ENCODE measurements around the gene MAD1L1.

MAD1L1 gene

GRCh38 chr7:2088801-2089200, 143.9 kb downstream of the MAD1L1 start:
- no peak overlapping the region for H4K12ac ChIP-seq (ENCODE audit: low read depth, low read length)
- no peak overlapping the region for H3K23ac ChIP-seq (ENCODE audit: low read length)
- H2BK120ac ChIP-seq (ENCODE audit: insufficient read depth, low read length, poor library complexity) = no peak overlapping the region
- no peak overlapping the region for H3K18ac ChIP-seq (ENCODE audit: low read length)
- no peak for DNase-seq
- no CpG with 5 or more reads among the region's 15 CpGs for WGBS (ENCODE audit: extremely low coverage, insufficient coverage, insufficient read length)
- H3K79me1 ChIP-seq (ENCODE audit: low read length) = no peaks in the 10 kb centered on the region
- no peak overlapping the region for H2AFZ ChIP-seq (ENCODE audit: insufficient read depth, low read length, poor library complexity)
- peaks cover under 1 to 8% of the 10 kb centered on the region in 2 experiments for H3K36me3 ChIP-seq (ENCODE audit: control insufficient read depth in 1 of 2, insufficient read depth in 2 of 2, low read length in 2 of 2)
- peaks cover 0 to 6% of the 10 kb centered on the region in 2 experiments for H3K4me1 ChIP-seq (ENCODE audit: control insufficient read depth in 1 of 2, insufficient read depth in 2 of 2, low read length in 2 of 2)
- H3K4me2 ChIP-seq (ENCODE audit: low read length) = no peak overlapping the region
- no peaks in the 10 kb centered on the region for H3K79me2 ChIP-seq (ENCODE audit: control insufficient read depth, insufficient read depth, low read length, poor library complexity)
- no peak overlapping the region for H2AK5ac ChIP-seq (ENCODE audit: low read length)
- no peak overlapping the region for H2BK12ac ChIP-seq (ENCODE audit: low read length)
- H4K91ac ChIP-seq (ENCODE audit: low read depth, low read length) = no peak overlapping the region
- H3K27ac ChIP-seq (ENCODE audit: low read depth, low read length) = no peak overlapping the region
- H4K8ac ChIP-seq (ENCODE audit: low read depth, low read length) = no peak overlapping the region
- H3K9me3 ChIP-seq (ENCODE audit: insufficient read depth, low read depth, low read length) = no peaks in the 10 kb centered on the region
- H3K4me3 ChIP-seq (ENCODE audit: low read depth, low read length) = no peak overlapping the region
- H2BK5ac ChIP-seq (ENCODE audit: low read depth, low read length, poor library complexity) = no peak overlapping the region
- no peaks in the 10 kb centered on the region for H3K27me3 ChIP-seq (ENCODE audit: insufficient read depth, low read length)
- H3K4ac ChIP-seq (ENCODE audit: low read depth, low read length) = no peak overlapping the region
- H3K9ac ChIP-seq (ENCODE audit: low read length) = no peak overlapping the region
- no peak overlapping the region for H3K14ac ChIP-seq (ENCODE audit: low read length)

GRCh38 chr7:2087744-2088143, 145.0 kb downstream of the MAD1L1 start:
- Histone ChIP-seq H3K4me2 (ENCODE audit: low read length) (no peak overlapping the region), H3K4me3 (ENCODE audit: low read depth, low read length) (no peak overlapping the region), H3K27me3 (ENCODE audit: insufficient read depth, low read length) (no peaks in the 10 kb centered on the region), H3K9ac (ENCODE audit: low read length) (no peak overlapping the region), H2AK5ac (ENCODE audit: low read length) (no peak overlapping the region), H2BK12ac (ENCODE audit: low read length) (no peak overlapping the region), H3K27ac (ENCODE audit: low read depth, low read length) (no peak overlapping the region), H3K23ac (ENCODE audit: low read length) (no peak overlapping the region), H3K79me2 (ENCODE audit: control insufficient read depth, insufficient read depth, low read length, poor library complexity) (no peaks in the 10 kb centered on the region), H3K4ac (ENCODE audit: low read depth, low read length) (no peak overlapping the region), H2BK5ac (ENCODE audit: low read depth, low read length, poor library complexity) (no peak overlapping the region), H2BK120ac (ENCODE audit: insufficient read depth, low read length, poor library complexity) (no peak overlapping the region), H4K8ac (ENCODE audit: low read depth, low read length) (no peak overlapping the region), H3K14ac (ENCODE audit: low read length) (no peak overlapping the region), H4K12ac (ENCODE audit: low read depth, low read length) (no peak overlapping the region), H3K36me3 (ENCODE audit: control insufficient read depth in 1 of 2, insufficient read depth in 2 of 2, low read length in 2 of 2) (peaks cover 6 to 11% of the 10 kb centered on the region in 2 experiments), H3K18ac (ENCODE audit: low read length) (no peak overlapping the region), H3K9me3 (ENCODE audit: insufficient read depth, low read depth, low read length) (no peaks in the 10 kb centered on the region), H3K4me1 (ENCODE audit: control insufficient read depth in 1 of 2, insufficient read depth in 2 of 2, low read length in 2 of 2) (peaks cover 0 to 8% of the 10 kb centered on the region in 2 experiments), H2AFZ (ENCODE audit: insufficient read depth, low read length, poor library complexity) (no peak overlapping the region), H4K91ac (ENCODE audit: low read depth, low read length) (no peak overlapping the region), H3K79me1 (ENCODE audit: low read length) (no peaks in the 10 kb centered on the region)
- whole genome bisulfite sequencing (ENCODE audit: extremely low coverage, insufficient coverage, insufficient read length) = no CpG with 5 or more reads among the region's 11 CpGs
- no peak for DNase-seq

- no peak overlapping the region for H3K4me3 ChIP-seq (ENCODE audit: low read depth, low read length)
- H2BK120ac ChIP-seq (ENCODE audit: insufficient read depth, low read length, poor library complexity) = no peak overlapping the region
- H3K79me2 ChIP-seq (ENCODE audit: control insufficient read depth, insufficient read depth, low read length, poor library complexity) = no peaks in the 10 kb centered on the region
- no peaks in the 10 kb centered on the region for H3K27me3 ChIP-seq (ENCODE audit: insufficient read depth, low read length)
- no peak overlapping the region for H3K9ac ChIP-seq (ENCODE audit: low read length)
- H4K91ac ChIP-seq (ENCODE audit: low read depth, low read length) = no peak overlapping the region
- no peak for DNase-seq
- H3K4me2 ChIP-seq (ENCODE audit: low read length) = no peak overlapping the region
- no peaks in the 10 kb centered on the region for H3K79me1 ChIP-seq (ENCODE audit: low read length)
- H4K8ac ChIP-seq (ENCODE audit: low read depth, low read length) = no peak overlapping the region
- no peak overlapping the region for H2BK5ac ChIP-seq (ENCODE audit: low read depth, low read length, poor library complexity)
- WGBS (ENCODE audit: extremely low coverage, insufficient coverage, insufficient read length) = no CpG with 5 or more reads among the region's 13 CpGs
- no peaks in the 10 kb centered on the region for H3K9me3 ChIP-seq (ENCODE audit: insufficient read depth, low read depth, low read length)
- no peak overlapping the region for H2BK12ac ChIP-seq (ENCODE audit: low read length)
- H3K18ac ChIP-seq (ENCODE audit: low read length) = no peak overlapping the region
- no peak overlapping the region for H3K14ac ChIP-seq (ENCODE audit: low read length)
- peaks cover 6 to 11% of the 10 kb centered on the region in 2 experiments for H3K36me3 ChIP-seq (ENCODE audit: control insufficient read depth in 1 of 2, insufficient read depth in 2 of 2, low read length in 2 of 2)
- peaks cover 0 to 8% of the 10 kb centered on the region in 2 experiments for H3K4me1 ChIP-seq (ENCODE audit: control insufficient read depth in 1 of 2, insufficient read depth in 2 of 2, low read length in 2 of 2)
- H3K23ac ChIP-seq (ENCODE audit: low read length) = no peak overlapping the region
- H3K4ac ChIP-seq (ENCODE audit: low read depth, low read length) = no peak overlapping the region
- H2AK5ac ChIP-seq (ENCODE audit: low read length) = no peak overlapping the region
- no peak overlapping the region for H4K12ac ChIP-seq (ENCODE audit: low read depth, low read length)
- no peak overlapping the region for H3K27ac ChIP-seq (ENCODE audit: low read depth, low read length)
- no peak overlapping the region for H2AFZ ChIP-seq (ENCODE audit: insufficient read depth, low read length, poor library complexity)
Observed at GRCh38 chr7:2086229-2086628, 146.5 kb downstream of the MAD1L1 start.

GRCh38 chr7:2085804-2086203, 146.9 kb downstream of the MAD1L1 start:
- H2BK12ac ChIP-seq (ENCODE audit: low read length) = no peak overlapping the region
- peaks cover 6 to 11% of the 10 kb centered on the region in 2 experiments for H3K36me3 ChIP-seq (ENCODE audit: control insufficient read depth in 1 of 2, insufficient read depth in 2 of 2, low read length in 2 of 2)
- no peak overlapping the region for H4K8ac ChIP-seq (ENCODE audit: low read depth, low read length)
- H3K4me1 ChIP-seq (ENCODE audit: control insufficient read depth in 1 of 2, insufficient read depth in 2 of 2, low read length in 2 of 2) = peaks cover 0 to 5% of the 10 kb centered on the region in 2 experiments
- no peak overlapping the region for H4K12ac ChIP-seq (ENCODE audit: low read depth, low read length)
- H3K27me3 ChIP-seq (ENCODE audit: insufficient read depth, low read length) = no peaks in the 10 kb centered on the region
- no peak overlapping the region for H2BK5ac ChIP-seq (ENCODE audit: low read depth, low read length, poor library complexity)
- no peak overlapping the region for H3K4me3 ChIP-seq (ENCODE audit: low read depth, low read length)
- DNase-seq = no peak
- H2AFZ ChIP-seq (ENCODE audit: insufficient read depth, low read length, poor library complexity) = no peak overlapping the region
- no peak overlapping the region for H3K4ac ChIP-seq (ENCODE audit: low read depth, low read length)
- H3K18ac ChIP-seq (ENCODE audit: low read length) = no peak overlapping the region
- H3K9me3 ChIP-seq (ENCODE audit: insufficient read depth, low read depth, low read length) = no peaks in the 10 kb centered on the region
- H3K4me2 ChIP-seq (ENCODE audit: low read length) = no peak overlapping the region
- no peak overlapping the region for H2AK5ac ChIP-seq (ENCODE audit: low read length)
- no peak overlapping the region for H3K14ac ChIP-seq (ENCODE audit: low read length)
- H3K79me1 ChIP-seq (ENCODE audit: low read length) = no peaks in the 10 kb centered on the region
- H4K91ac ChIP-seq (ENCODE audit: low read depth, low read length) = no peak overlapping the region
- no peak overlapping the region for H3K9ac ChIP-seq (ENCODE audit: low read length)
- H3K27ac ChIP-seq (ENCODE audit: low read depth, low read length) = no peak overlapping the region
- no peak overlapping the region for H3K23ac ChIP-seq (ENCODE audit: low read length)
- H3K79me2 ChIP-seq (ENCODE audit: control insufficient read depth, insufficient read depth, low read length, poor library complexity) = no peaks in the 10 kb centered on the region
- no CpG with 5 or more reads among the region's 16 CpGs for WGBS (ENCODE audit: extremely low coverage, insufficient coverage, insufficient read length)
- H2BK120ac ChIP-seq (ENCODE audit: insufficient read depth, low read length, poor library complexity) = no peak overlapping the region

Measured in trophoblast cell (in vitro differentiated cells and primary cell).